B cell (primary cell): ENCODE measurements around the gene NSUN7. TPM values are rescaled to one million over a fixed set of nuclear protein-coding genes. Genes with fewer than 3 reads are reported as not detected.

ENCODE experiments used
- ATAC-seq: fragments of 200-7000 bp; cut with Tn5 transposase; one replicate; pipeline ENCODE4 v1.10.0; 2021; ENCODE audit warnings: low read depth, mild to moderate bottlenecking, moderate number of reproducible peaks, moderate library complexity
- CTCF ChIA-PET: fragments of 350-600 bp; sonication (Branson Sonifier 250); formaldehyde crosslinking; loops from one replicate; lab custom pipeline; 2021; ENCODE audit warnings: antibody characterized with exemption, inconsistent platforms; lab: Charles Lee
- POLR2A ChIA-PET: fragments of 350-600 bp; sonication (Branson Sonifier 250); formaldehyde crosslinking; loops from one replicate; lab custom pipeline; 2021; ENCODE audit warnings: antibody characterized with exemption; lab: Charles Lee
- DNase-seq: peaks from one replicate; pipeline ENCODE4 v3.0.0; 2013
- H2AFZ ChIP-seq: 2 replicates; pipeline ENCODE4 v1.6.1; 2012; ENCODE audit warnings: mild to moderate bottlenecking, low read depth, low read length; ENCODE audit not compliant: insufficient read depth, poor library complexity, severe bottlenecking
- H3K27ac ChIP-seq, 2 donors: 1 replicate in 1 of 2; 2 replicates in 1 of 2; pipeline ENCODE4 v1.5.1; 2012 to 2013; ENCODE audit warnings: low read length in 2 of 2, mild to moderate bottlenecking in 2 of 2, moderate library complexity in 1 of 2
- H3K27me3 ChIP-seq, 4 experiments: fragments of 200-600 bp in 1 of 4; sonication (generic) in 1 of 4; replicated peaks in 1 of 4; 1 replicate in 2 of 4; 2 replicates in 2 of 4; pipeline versions ENCODE4 v1.6.1 to v1.7.0; 2013 to 2016; ENCODE audit warnings: low read length in 3 of 4, mild to moderate bottlenecking in 2 of 4, mixed read lengths in 1 of 4, moderate library complexity in 1 of 4; ENCODE audit not compliant: insufficient read depth in 4 of 4, control insufficient read depth in 3 of 4; ENCODE audit errors: control extremely low read depth in 1 of 4
- H3K36me3 ChIP-seq, 2 experiments: replicated peaks in 1 of 2; 1 replicate in 1 of 2; 2 replicates in 1 of 2; pipeline versions ENCODE4 v1.6.1 to v1.7.1; 2013; ENCODE audit warnings: low read length in 1 of 2; ENCODE audit not compliant: insufficient read depth in 2 of 2, control insufficient read depth in 1 of 2; ENCODE audit errors: control extremely low read depth in 1 of 2, extremely low read depth in 1 of 2
- H3K4me1 ChIP-seq, 2 donors: fragments of 200-600 bp in 1 of 2; sonication (generic) in 1 of 2; 1 replicate in 1 of 2; 2 replicates in 1 of 2; pipeline versions ENCODE4 v1.5.1 to v1.6.1; 2013 to 2017; ENCODE audit warnings: low read length in 2 of 2; ENCODE audit not compliant: control insufficient read depth in 2 of 2, insufficient read depth in 2 of 2
- H3K4me2 ChIP-seq: replicated peaks from 2 replicates; pipeline ENCODE3; 2012; ENCODE audit warnings: mild to moderate bottlenecking, low read depth, low read length; ENCODE audit not compliant: poor library complexity, severe bottlenecking
- H3K4me3 ChIP-seq, 5 experiments: fragments of 200-600 bp in 1 of 5; sonication (generic) in 1 of 5; 1 replicate in 3 of 5; 2 replicates in 2 of 5; pipeline versions ENCODE4 v1.5.1 to v1.7.0; 2011 to 2016; ENCODE audit warnings: low read length in 4 of 5, mild to moderate bottlenecking in 4 of 5, low read depth in 2 of 5, control low read depth in 1 of 5, moderate library complexity in 1 of 5; ENCODE audit not compliant: insufficient read depth in 1 of 5; ENCODE audit errors: control extremely low read depth in 1 of 5, extremely low read depth in 1 of 5
- H3K79me2 ChIP-seq: fragments of 200-600 bp; sonication (generic); one replicate; pipeline ENCODE4 v1.6.0; 2016; ENCODE audit warnings: low read length; ENCODE audit not compliant: control insufficient read depth, insufficient read depth
- H3K9ac ChIP-seq: fragments of 200-600 bp; sonication (generic); 2 replicates; pipeline ENCODE4 v1.6.1; 2017; ENCODE audit warnings: mild to moderate bottlenecking, low read length, moderate library complexity
- H3K9me3 ChIP-seq, 3 donors: one replicate each; pipeline versions ENCODE4 v1.6.1 to v1.7.1; 2013; ENCODE audit warnings: low read length in 2 of 3; ENCODE audit not compliant: control insufficient read depth in 2 of 3, insufficient read depth in 1 of 3; ENCODE audit errors: control extremely low read depth in 1 of 3
- H4K20me1 ChIP-seq: 2 replicates; pipeline ENCODE4 v1.6.0; 2012; ENCODE audit warnings: mild to moderate bottlenecking, low read length; ENCODE audit not compliant: insufficient read depth, control insufficient read depth, poor library complexity, severe bottlenecking
- H3K27ac Mint-ChIP-seq: one replicate; pipeline ENCODE4 v1.8.0; 2021; ENCODE audit warnings: mixed read lengths
- H3K27me3 Mint-ChIP-seq: one replicate; pipeline ENCODE4 v1.8.0; 2021; ENCODE audit warnings: mixed read lengths
- H3K4me1 Mint-ChIP-seq: one replicate; pipeline ENCODE4 v1.8.0; 2021; ENCODE audit warnings: mixed read lengths
- H3K4me3 Mint-ChIP-seq: one replicate; pipeline ENCODE4 v1.8.0; 2021; ENCODE audit warnings: mixed read lengths
- H3K9me3 Mint-ChIP-seq: one replicate; pipeline ENCODE4 v1.8.0; 2022; ENCODE audit warnings: mixed read lengths; ENCODE audit not compliant: insufficient read depth
- CTCF ChIP-seq: fragments of 200-600 bp; IDR thresholded peaks from one replicate; pipeline ENCODE4 v1.8.0; 2022; ENCODE audit warnings: antibody characterized with exemption, mild to moderate bottlenecking
- EZH2 ChIP-seq: IDR thresholded peaks from 2 replicates; pipeline ENCODE4 v1.6.1; 2012; ENCODE audit warnings: borderline replicate concordance, low read depth, mild to moderate bottlenecking, moderate library complexity, low read length; ENCODE audit not compliant: insufficient read depth, poor library complexity, severe bottlenecking
- WGBS: methylation state at CpG from one replicate; pipeline ENCODE4 v1.1.5; 2013; ENCODE audit warnings: missing lambda C conversion rate; ENCODE audit not compliant: insufficient coverage; 5-methylcytosine and 5-hydroxymethylcytosine counted together
- intact Hi-C: fragments of 100-400 bp; cut with micrococcal nuclease; formaldehyde crosslinking; loops from one replicate; pipeline ENCODE4 v1.10.0; 2022
- polyA plus RNA-seq: library from polyadenylated mRNA; depleted of rRNA; stranded (reverse); fragments of >200 nt; gene quantifications from 2 replicates; pipeline ENCODE4 v1.2.3, GENCODE V29; 2012
- total RNA-seq, 2 donors: library from RNA; stranded (reverse); fragments of 120-200 nt in 1 of 2; gene quantifications; 1 replicate in 1 of 2; 2 replicates in 1 of 2; pipeline versions ENCODE4 v1.2.3 to v1.2.4, GENCODE V29; 2013 to 2022

NSUN7 gene
- total and polyA plus RNA-seq, 2 donors (not counting 1 experiment from before 2014, with no cell fraction given): 0.75 to 29.8 TPM

GRCh38 chr4:40785727-40786126, 36.0 kb downstream of the NSUN7 start:
- H3K27me3 ChIP-seq: no peaks in the 10 kb centered on the region
- WGBS: 97% methylated on average over 11 of the region's 12 CpGs
- H3K9me3 ChIP-seq: no peaks in the 10 kb centered on the region
- no peak for DNase-seq
- ChIA-PET POLR2A (no interaction called here), CTCF (no interaction called here)
- intact Hi-C loops: no loop called here
- peaks cover 0 to 5% of the 10 kb centered on the region in 2 donors for H3K4me1 ChIP-seq
- H3K36me3 ChIP-seq: no peaks in the 10 kb centered on the region
- H3K4me3 ChIP-seq: no peak overlapping the region
- Mint-ChIP-seq H3K4me3 (no peak overlapping the region), H3K27ac (no peak overlapping the region), H3K4me1 (no peaks in the 10 kb centered on the region), H3K27me3 (no peaks in the 10 kb centered on the region), H3K9me3 (no peaks in the 10 kb centered on the region)
- H3K27ac ChIP-seq: no peak overlapping the region
- TF ChIP-seq CTCF: no peak
- no peak for TF ChIP-seq EZH2
- H3K79me2 ChIP-seq: no peaks in the 10 kb centered on the region
- H3K9ac ChIP-seq: no peak overlapping the region
- no peak overlapping the region for H2AFZ ChIP-seq
- H3K4me2 ChIP-seq: no peak overlapping the region
- H4K20me1 ChIP-seq: no peaks in the 10 kb centered on the region
- no peak for ATAC-seq

- TF ChIP-seq EZH2 (no peak), CTCF (no peak)
- Mint-ChIP-seq H3K9me3 (no peaks in the 10 kb centered on the region), H3K27ac (no peak overlapping the region), H3K4me3 (no peak overlapping the region), H3K4me1 (no peaks in the 10 kb centered on the region), H3K27me3 (no peaks in the 10 kb centered on the region)
- Histone ChIP-seq H3K9ac (no peak overlapping the region), H3K4me2 (no peak overlapping the region), H2AFZ (no peak overlapping the region), H3K4me1 (peaks cover 0 to 5% of the 10 kb centered on the region in 2 donors), H4K20me1 (no peaks in the 10 kb centered on the region), H3K27ac (no peak overlapping the region), H3K27me3 (no peaks in the 10 kb centered on the region), H3K9me3 (no peaks in the 10 kb centered on the region), H3K4me3 (no peak overlapping the region), H3K36me3 (no peaks in the 10 kb centered on the region), H3K79me2 (no peaks in the 10 kb centered on the region)
- no CpG with 5 or more reads among the region's 2 CpGs for WGBS
- ChIA-PET POLR2A (interaction anchor here (0.6 kb wide), 1 partner anchor 61 kb away, joined by 8 read pairs; no protein-coding TSS in a partner anchor), CTCF (no interaction called here)
- intact Hi-C loops: no loop called here
- no peak for ATAC-seq
- no peak for DNase-seq
Measured at GRCh38 chr4:40788331-40788730, 38.6 kb downstream of the NSUN7 start.
